Mononuclear cell (primary cell): ENCODE data around the gene ARHGAP10. TPM values are rescaled to one million over a fixed set of nuclear protein-coding genes. Genes with fewer than 3 reads are reported as not detected.

ENCODE experiments used
- H3K27me3 ChIP-seq: 2 replicates; pipeline ENCODE4 v1.6.0; 2011; ENCODE audit warnings: low read length, control low read depth; ENCODE audit not compliant: insufficient read depth
- H3K4me1 ChIP-seq: 2 replicates; pipeline ENCODE4 v1.5.1; 2011; ENCODE audit warnings: mild to moderate bottlenecking, low read length, control low read depth; ENCODE audit not compliant: insufficient read depth
- H3K4me3 ChIP-seq: 2 replicates; pipeline ENCODE4 v1.5.1; 2011; ENCODE audit warnings: mild to moderate bottlenecking, low read length, moderate library complexity
- H3K9me3 ChIP-seq: 2 replicates; pipeline ENCODE4 v1.5.1; 2011; ENCODE audit warnings: low read depth, mild to moderate bottlenecking, control low read depth, low read length
- total RNA-seq: library from RNA; depleted of rRNA; stranded (reverse); fragments of >200 nt; gene quantifications from one replicate; pipeline ENCODE4 v1.2.3, GENCODE V29; 2012

The ARHGAP10 gene
- total RNA-seq, 1 donor: 10.6 TPM

- H3K4me1 ChIP-seq: peaks cover 3% of the 10 kb centered on the region
- no peak overlapping the region for H3K4me3 ChIP-seq
- no peaks in the 10 kb centered on the region for H3K9me3 ChIP-seq
- H3K27me3 ChIP-seq: no peaks in the 10 kb centered on the region
Observed at GRCh38 chr4:147844781-147845180, 112.9 kb downstream of the ARHGAP10 start.

DNA sequence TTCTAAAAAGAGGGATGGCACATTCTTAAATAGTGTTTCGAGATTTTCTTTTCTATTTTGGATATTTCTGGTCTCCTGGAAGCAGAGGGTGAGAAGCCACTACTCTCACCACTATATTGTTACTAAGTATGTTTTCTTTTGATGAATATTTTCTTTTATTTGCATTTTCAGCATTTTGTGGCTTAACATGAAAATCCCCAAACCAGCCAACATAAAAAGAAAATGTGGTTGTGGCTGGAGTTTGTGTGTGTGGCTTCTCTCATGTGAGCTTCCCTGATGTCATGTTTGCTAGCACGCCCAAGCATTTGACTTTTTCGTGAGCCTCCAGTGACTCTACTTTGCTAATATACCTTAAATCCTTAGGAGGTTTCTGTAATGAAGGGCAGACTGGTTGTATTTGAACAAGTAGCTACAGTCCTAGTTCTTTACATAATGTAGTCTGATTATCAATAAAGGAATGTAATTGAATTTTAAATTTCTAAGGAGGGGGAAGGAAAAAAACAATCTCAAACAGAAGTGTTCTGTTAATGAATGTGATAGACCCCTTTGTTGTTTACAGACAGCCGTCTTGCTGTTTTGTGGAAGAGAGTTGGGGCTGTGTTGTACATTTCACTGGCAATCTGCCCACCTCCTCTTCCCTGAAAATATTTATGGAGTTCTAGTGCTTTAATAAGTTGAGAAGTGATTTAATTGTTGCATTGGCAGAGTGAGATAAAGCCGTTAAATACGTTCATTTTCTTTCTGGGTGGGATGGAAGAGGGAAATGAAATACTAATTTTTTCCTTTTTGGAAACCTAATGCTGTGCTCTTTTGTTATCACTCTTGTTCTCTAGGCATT lies 114.6 kb downstream of the ARHGAP10 start:
- H3K4me1 ChIP-seq: no peaks in the 10 kb centered on the region
- H3K4me3 ChIP-seq: no peak overlapping the region
- no peaks in the 10 kb centered on the region for H3K9me3 ChIP-seq
- no peaks in the 10 kb centered on the region for H3K27me3 ChIP-seq

GRCh38 chr4:147847751-147848590 lies 116.1 kb downstream of the ARHGAP10 start:
- no peak overlapping the region for H3K4me3 ChIP-seq

DNA sequence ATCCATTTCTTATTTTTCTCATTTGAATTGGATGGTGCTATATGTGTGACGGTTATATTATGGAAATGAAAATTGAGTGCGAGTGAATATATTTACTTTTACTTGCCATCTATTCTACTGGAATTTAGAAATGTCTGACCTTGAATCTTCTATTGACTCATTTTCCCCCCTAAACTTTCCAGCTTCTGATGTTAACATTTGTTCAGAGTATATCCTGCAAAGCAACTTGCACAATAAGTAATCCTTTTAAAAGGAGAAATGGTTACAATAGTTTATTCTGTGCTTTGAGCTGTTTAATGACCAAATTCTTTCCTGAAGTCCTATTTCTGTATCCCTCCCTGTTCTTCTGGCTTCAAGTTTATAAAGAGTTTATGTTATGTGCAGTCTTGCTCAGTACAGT lies 116.7 kb downstream of the ARHGAP10 start:
- no peak overlapping the region for H3K4me3 ChIP-seq
- H3K4me1 ChIP-seq: no peaks in the 10 kb centered on the region
- no peaks in the 10 kb centered on the region for H3K9me3 ChIP-seq
- H3K27me3 ChIP-seq: no peaks in the 10 kb centered on the region

More at GRCh38 chr4:147847751-147848590, 116.1 kb downstream of the ARHGAP10 start:
- H3K27me3 ChIP-seq: no peaks in the 10 kb centered on the region
- H3K9me3 ChIP-seq: no peaks in the 10 kb centered on the region
- H3K4me1 ChIP-seq: no peaks in the 10 kb centered on the region

GRCh38 chr4:147851135-147851534 lies 119.2 kb downstream of the ARHGAP10 start:
- Histone ChIP-seq H3K9me3 (no peaks in the 10 kb centered on the region), H3K4me1 (no peaks in the 10 kb centered on the region), H3K4me3 (no peak overlapping the region), H3K27me3 (no peaks in the 10 kb centered on the region)

- H3K9me3 ChIP-seq: no peaks in the 10 kb centered on the region
- no peaks in the 10 kb centered on the region for H3K27me3 ChIP-seq
- H3K4me1 ChIP-seq: no peaks in the 10 kb centered on the region
- no peak overlapping the region for H3K4me3 ChIP-seq
Observed at GRCh38 chr4:147853706-147854105, 121.8 kb downstream of the ARHGAP10 start.

- H3K9me3 ChIP-seq: no peaks in the 10 kb centered on the region
- no peaks in the 10 kb centered on the region for H3K27me3 ChIP-seq
- H3K4me1 ChIP-seq: no peaks in the 10 kb centered on the region
- no peak overlapping the region for H3K4me3 ChIP-seq
Observed at GRCh38 chr4:147854154-147854553, 122.3 kb downstream of the ARHGAP10 start.

DNA sequence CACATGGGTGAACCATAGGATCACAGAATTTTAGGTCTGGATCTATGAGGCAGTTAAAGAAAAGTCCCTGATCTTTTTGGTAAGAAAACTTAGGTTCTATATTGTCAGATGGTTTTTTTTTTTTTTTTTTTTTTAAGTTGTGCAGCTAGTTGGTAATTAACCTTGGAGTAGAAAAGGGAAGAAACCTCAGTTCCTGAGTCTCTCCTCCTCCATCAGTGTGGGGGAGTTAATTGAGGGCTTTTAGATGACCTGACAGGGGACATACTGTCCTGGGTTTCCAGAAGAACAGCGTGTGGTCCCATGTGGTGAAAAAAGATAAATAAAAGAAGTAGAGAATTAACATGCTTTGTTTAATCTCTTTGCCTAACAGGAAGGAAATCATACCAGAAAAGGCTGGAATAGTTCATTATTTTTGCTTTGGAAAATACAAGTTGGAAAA lies 123.7 kb downstream of the ARHGAP10 start:
- no peaks in the 10 kb centered on the region for H3K27me3 ChIP-seq
- H3K9me3 ChIP-seq: no peaks in the 10 kb centered on the region
- H3K4me1 ChIP-seq: no peaks in the 10 kb centered on the region
- no peak overlapping the region for H3K4me3 ChIP-seq

DNA sequence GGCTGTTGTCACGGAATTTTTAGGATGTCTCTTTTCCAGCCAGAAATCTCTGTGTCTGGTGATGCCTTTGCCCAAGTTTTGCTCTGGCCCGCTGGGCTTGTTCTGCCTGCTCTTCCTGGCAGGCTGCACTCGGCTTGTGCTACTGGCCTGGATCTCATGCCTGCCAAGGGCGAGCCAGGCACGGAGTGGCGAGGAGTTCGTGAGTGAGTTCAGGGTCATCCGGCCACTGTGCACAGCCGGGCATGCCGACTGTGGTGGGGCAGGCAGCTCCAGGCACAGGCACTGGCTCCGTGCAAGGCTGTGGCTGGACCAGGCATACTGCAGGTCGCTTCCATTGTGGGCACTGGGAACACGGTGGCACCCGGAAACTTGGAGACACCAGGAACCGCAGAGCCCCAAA lies 129.1 kb downstream of the ARHGAP10 start:
- no peaks in the 10 kb centered on the region for H3K9me3 ChIP-seq
- no peak overlapping the region for H3K4me3 ChIP-seq
- H3K27me3 ChIP-seq: no peaks in the 10 kb centered on the region
- no peaks in the 10 kb centered on the region for H3K4me1 ChIP-seq

DNA sequence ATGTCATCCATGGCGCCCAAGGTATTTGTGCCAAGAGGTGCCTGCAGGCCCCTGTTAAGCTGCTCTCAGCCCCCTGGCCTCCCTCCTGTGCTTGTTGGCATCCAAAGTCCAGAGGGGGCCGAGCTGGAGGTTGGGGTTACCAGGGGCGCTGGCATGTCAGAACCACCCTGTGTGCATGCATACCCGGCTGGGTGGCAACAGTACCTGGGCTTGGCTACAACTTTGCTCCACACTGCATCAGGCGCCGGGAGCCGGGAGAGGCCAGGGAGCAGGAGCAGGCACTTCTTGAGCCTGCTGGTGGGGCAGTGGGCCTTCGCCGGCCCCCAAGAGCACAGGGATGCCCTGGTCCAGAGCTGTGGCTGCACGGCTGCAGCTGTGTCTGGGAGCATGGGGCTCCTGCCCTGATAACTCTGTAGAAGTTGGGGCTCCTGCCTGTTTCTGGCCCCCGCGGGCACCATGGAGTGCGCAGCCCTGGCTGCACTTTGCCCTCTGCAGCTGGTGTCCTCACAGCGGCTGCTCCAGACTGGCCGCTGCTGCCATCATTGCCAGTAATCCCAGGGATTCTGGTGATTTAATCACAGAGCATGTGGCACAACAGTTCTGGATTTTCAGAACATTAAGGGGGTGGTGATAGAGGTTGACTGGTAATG lies 130.3 kb downstream of the ARHGAP10 start:
- Histone ChIP-seq H3K4me1 (no peaks in the 10 kb centered on the region), H3K27me3 (no peaks in the 10 kb centered on the region), H3K4me3 (no peak overlapping the region), H3K9me3 (no peaks in the 10 kb centered on the region)

GRCh38 chr4:147863111-147863747 lies 131.3 kb downstream of the ARHGAP10 start:
- H3K27me3 ChIP-seq: no peaks in the 10 kb centered on the region
- no peaks in the 10 kb centered on the region for H3K9me3 ChIP-seq
- H3K4me3 ChIP-seq: no peak overlapping the region

DNA sequence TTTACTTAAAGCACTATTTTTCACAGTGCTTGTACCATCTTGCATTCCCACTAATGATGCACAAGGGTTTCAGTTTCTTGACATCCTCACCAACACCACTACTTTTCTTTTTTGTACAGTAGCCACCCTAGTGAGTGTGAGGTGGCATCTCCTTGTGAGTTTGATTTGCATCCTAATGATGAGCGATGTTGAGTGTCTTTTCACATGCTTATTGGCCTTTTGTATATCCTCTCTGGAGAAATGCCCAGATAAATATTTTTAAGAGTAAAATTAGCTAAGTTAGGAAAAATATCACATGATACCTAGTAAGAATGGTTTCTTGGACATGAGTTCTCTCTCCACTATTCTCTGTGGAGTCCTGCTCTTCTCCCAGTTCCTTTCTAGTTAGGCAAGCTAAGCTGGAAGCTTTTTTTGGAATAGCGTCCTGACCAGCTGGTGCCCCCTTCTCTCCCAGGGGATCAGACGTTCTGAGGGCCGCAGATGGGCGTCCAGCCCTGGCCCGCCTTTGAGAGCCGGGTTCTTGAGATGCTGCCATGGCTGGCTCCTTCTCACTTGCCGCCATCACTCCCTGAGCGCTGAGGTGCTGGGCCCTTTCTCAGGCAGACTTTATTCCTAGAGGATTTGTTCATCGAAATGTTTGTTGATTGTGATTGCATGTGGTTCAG lies 132.1 kb downstream of the ARHGAP10 start:
- H3K4me3 ChIP-seq: no peak overlapping the region
- H3K27me3 ChIP-seq: no peaks in the 10 kb centered on the region
- H3K4me1 ChIP-seq: no peaks in the 10 kb centered on the region
- no peaks in the 10 kb centered on the region for H3K9me3 ChIP-seq

More at GRCh38 chr4:147863111-147863747, 131.3 kb downstream of the ARHGAP10 start:
- H3K4me1 ChIP-seq: no peaks in the 10 kb centered on the region

DNA sequence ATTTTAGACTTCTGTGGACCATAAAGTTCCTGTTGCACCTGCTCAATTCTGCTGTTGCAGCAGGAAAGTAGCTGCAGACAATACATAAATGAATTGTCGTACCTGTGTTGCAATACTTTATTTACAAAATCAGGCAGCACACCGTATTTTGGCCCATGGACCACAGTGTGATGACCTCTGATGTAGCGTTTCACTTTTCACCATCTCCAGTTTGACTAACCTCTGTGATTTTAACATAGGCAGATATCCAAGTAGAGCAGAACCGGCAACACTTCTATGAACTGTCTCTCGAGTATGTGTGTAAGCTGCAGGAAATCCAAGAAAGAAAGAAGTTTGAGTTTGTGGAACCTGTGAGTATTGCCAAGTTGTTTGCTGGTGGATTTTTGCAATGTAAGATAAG lies 132.7 kb downstream of the ARHGAP10 start:
- H3K4me3 ChIP-seq: no peak overlapping the region
- H3K27me3 ChIP-seq: no peaks in the 10 kb centered on the region
- H3K9me3 ChIP-seq: no peaks in the 10 kb centered on the region
- H3K4me1 ChIP-seq: no peaks in the 10 kb centered on the region

DNA sequence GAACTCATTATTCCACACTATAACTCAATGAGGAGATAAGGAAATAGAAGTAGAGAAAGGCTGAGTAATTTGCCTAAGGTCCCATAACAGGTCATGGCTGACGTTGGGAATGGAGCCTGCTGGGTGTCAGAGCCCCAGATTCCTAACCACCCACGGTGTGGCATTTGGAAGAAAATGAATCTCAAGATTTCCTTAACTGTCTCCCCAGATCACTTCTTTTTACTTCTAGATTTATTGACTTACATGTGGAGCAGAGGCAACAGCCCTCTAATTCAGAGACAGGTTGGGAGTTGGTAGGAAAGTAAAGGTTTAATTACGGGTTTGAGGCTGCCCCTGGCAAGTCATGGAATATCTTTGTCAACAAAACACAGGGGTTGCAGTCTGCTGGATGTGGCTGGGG lies 134.0 kb downstream of the ARHGAP10 start:
- Histone ChIP-seq H3K27me3 (no peaks in the 10 kb centered on the region), H3K4me1 (no peaks in the 10 kb centered on the region), H3K9me3 (no peaks in the 10 kb centered on the region), H3K4me3 (no peak overlapping the region)
